ENCODE data around the gene NOL9.

The NOL9 gene

GRCh38 chr1:6476483-6476882 lies 77.8 kb downstream of the NOL9 start:
- Histone ChIP-seq H3K36me3 (ENCODE audit: control insufficient read depth, low read depth, low read length) (peaks cover 5% of the 10 kb centered on the region), H3K27me3 (ENCODE audit: control insufficient read depth, insufficient read depth, low read length) (no peaks in the 10 kb centered on the region), H3K27ac (ENCODE audit: low read length) (no peak overlapping the region), H3K9ac (ENCODE audit: low read length) (no peak overlapping the region), H3K9me3 (ENCODE audit: control insufficient read depth, low read depth, low read length) (no peaks in the 10 kb centered on the region), H3K4me3 (ENCODE audit: low read length) (no peak overlapping the region), H3K4me1 (ENCODE audit: control insufficient read depth, low read depth, low read length) (peaks cover 6% of the 10 kb centered on the region)

GRCh38 chr1:6475381-6476133 lies 78.8 kb downstream of the NOL9 start:
- H3K4me1 ChIP-seq (ENCODE audit: control insufficient read depth, low read depth, low read length) = peaks cover 6% of the 10 kb centered on the region
- no peak overlapping the region for H3K27ac ChIP-seq (ENCODE audit: low read length)
- no peaks in the 10 kb centered on the region for H3K9me3 ChIP-seq (ENCODE audit: control insufficient read depth, low read depth, low read length)
- no peaks in the 10 kb centered on the region for H3K27me3 ChIP-seq (ENCODE audit: control insufficient read depth, insufficient read depth, low read length)
- no peak overlapping the region for H3K4me3 ChIP-seq (ENCODE audit: low read length)
- H3K36me3 ChIP-seq (ENCODE audit: control insufficient read depth, low read depth, low read length) = peaks cover 5% of the 10 kb centered on the region
- H3K9ac ChIP-seq (ENCODE audit: low read length) = no peak overlapping the region

DNA sequence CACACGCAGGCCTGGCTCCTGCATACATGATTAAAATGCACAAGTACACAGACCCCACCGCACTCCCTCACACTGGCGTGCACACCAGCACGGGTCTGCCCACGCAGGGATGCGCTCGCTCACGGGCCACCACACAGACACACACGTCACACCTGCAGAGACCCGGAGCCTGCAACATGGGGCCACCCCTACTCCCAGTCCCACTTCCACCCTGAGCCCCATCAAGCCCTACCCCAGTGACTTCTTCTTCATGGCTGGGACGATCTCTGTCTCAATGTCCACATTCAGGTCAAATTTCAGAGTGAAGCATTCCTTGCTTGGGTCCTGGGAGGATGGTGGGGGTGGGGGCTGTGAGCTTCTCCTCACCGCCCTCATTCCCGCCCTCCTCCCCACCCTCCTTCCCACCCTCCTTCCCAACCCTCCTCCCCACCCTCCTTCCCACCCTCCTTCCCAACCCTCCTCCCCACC lies 79.5 kb downstream of the NOL9 start:
- Histone ChIP-seq H3K9ac (ENCODE audit: low read length) (no peak overlapping the region), H3K27me3 (ENCODE audit: control insufficient read depth, insufficient read depth, low read length) (no peaks in the 10 kb centered on the region), H3K36me3 (ENCODE audit: control insufficient read depth, low read depth, low read length) (peaks cover 9% of the 10 kb centered on the region)

GRCh38 chr1:6473974-6474814 lies 80.1 kb downstream of the NOL9 start:
- peaks cover 6% of the 10 kb centered on the region for H3K4me1 ChIP-seq (ENCODE audit: control insufficient read depth, low read depth, low read length)
- H3K9me3 ChIP-seq (ENCODE audit: control insufficient read depth, low read depth, low read length) = no peaks in the 10 kb centered on the region
- H3K27me3 ChIP-seq (ENCODE audit: control insufficient read depth, insufficient read depth, low read length) = no peaks in the 10 kb centered on the region
- H3K9ac ChIP-seq (ENCODE audit: low read length) = no peak overlapping the region
- H3K27ac ChIP-seq (ENCODE audit: low read length) = no peak overlapping the region
- H3K4me3 ChIP-seq (ENCODE audit: low read length) = no peak overlapping the region
- H3K36me3 ChIP-seq (ENCODE audit: control insufficient read depth, low read depth, low read length) = peaks cover 14% of the 10 kb centered on the region

More for the DNA sequence above, 79.5 kb downstream of the NOL9 start:
- Histone ChIP-seq H3K4me3 (ENCODE audit: low read length) (no peak overlapping the region), H3K9me3 (ENCODE audit: control insufficient read depth, low read depth, low read length) (no peaks in the 10 kb centered on the region), H3K4me1 (ENCODE audit: control insufficient read depth, low read depth, low read length) (peaks cover 6% of the 10 kb centered on the region), H3K27ac (ENCODE audit: low read length) (no peak overlapping the region)

DNA sequence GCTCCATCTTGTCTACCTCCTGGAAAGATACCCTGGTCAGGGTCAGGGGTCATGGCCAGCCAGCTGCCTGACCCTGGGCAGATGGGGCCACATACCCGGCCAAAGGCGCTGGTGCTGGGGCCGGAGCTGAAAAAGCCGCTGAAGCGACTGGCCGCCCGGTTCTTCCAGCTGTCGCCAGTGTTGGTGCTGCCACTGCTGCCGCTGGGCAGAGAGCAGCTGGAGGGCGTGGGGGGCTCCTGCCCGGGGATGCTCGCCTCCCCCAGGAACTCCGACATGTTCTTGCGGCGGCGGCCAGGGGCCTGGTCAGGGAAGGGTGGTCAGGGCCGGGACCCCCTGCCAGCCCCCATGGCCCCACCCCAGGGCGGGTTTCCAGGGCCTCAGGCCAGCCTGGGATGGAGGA lies 81.2 kb downstream of the NOL9 start:
- H3K27me3 ChIP-seq (ENCODE audit: control insufficient read depth, insufficient read depth, low read length) = no peaks in the 10 kb centered on the region
- peaks cover 23% of the 10 kb centered on the region for H3K36me3 ChIP-seq (ENCODE audit: control insufficient read depth, low read depth, low read length)
- no peak overlapping the region for H3K27ac ChIP-seq (ENCODE audit: low read length)
- peaks cover 6% of the 10 kb centered on the region for H3K4me1 ChIP-seq (ENCODE audit: control insufficient read depth, low read depth, low read length)
- H3K4me3 ChIP-seq (ENCODE audit: low read length) = no peak overlapping the region
- no peak overlapping the region for H3K9ac ChIP-seq (ENCODE audit: low read length)
- H3K9me3 ChIP-seq (ENCODE audit: control insufficient read depth, low read depth, low read length) = no peaks in the 10 kb centered on the region

GRCh38 chr1:6472391-6472790 lies 81.9 kb downstream of the NOL9 start:
- no peak overlapping the region for H3K27ac ChIP-seq (ENCODE audit: low read length)
- H3K9ac ChIP-seq (ENCODE audit: low read length) = no peak overlapping the region
- H3K36me3 ChIP-seq (ENCODE audit: control insufficient read depth, low read depth, low read length) = peaks cover 24% of the 10 kb centered on the region
- H3K4me3 ChIP-seq (ENCODE audit: low read length) = no peak overlapping the region
- no peaks in the 10 kb centered on the region for H3K27me3 ChIP-seq (ENCODE audit: control insufficient read depth, insufficient read depth, low read length)
- H3K9me3 ChIP-seq (ENCODE audit: control insufficient read depth, low read depth, low read length) = no peaks in the 10 kb centered on the region
- H3K4me1 ChIP-seq (ENCODE audit: control insufficient read depth, low read depth, low read length) = peaks cover 6% of the 10 kb centered on the region

- H3K9me3 ChIP-seq (ENCODE audit: control insufficient read depth, low read depth, low read length) = no peaks in the 10 kb centered on the region
- no peaks in the 10 kb centered on the region for H3K27me3 ChIP-seq (ENCODE audit: control insufficient read depth, insufficient read depth, low read length)
- peaks cover 5% of the 10 kb centered on the region for H3K4me1 ChIP-seq (ENCODE audit: control insufficient read depth, low read depth, low read length)
- H3K27ac ChIP-seq (ENCODE audit: low read length) = no peak overlapping the region
- peaks cover 24% of the 10 kb centered on the region for H3K36me3 ChIP-seq (ENCODE audit: control insufficient read depth, low read depth, low read length)
- H3K9ac ChIP-seq (ENCODE audit: low read length) = no peak overlapping the region
- H3K4me3 ChIP-seq (ENCODE audit: low read length) = no peak overlapping the region
Observed at GRCh38 chr1:6471970-6472368, 82.3 kb downstream of the NOL9 start.

All from iPS-18a (cell line).